Measurements from ENCODE around the gene RUNX1. TPM values are rescaled to one million over a fixed set of nuclear protein-coding genes. Genes with fewer than 3 reads are reported as not detected.

RUNX1 gene
- polyA plus RNA-seq, 1 of the 3 experiments (the other 2 are of a cell fraction), result 17.1 TPM

- no peaks in the 10 kb centered on the region for H3K9me3 ChIP-seq
These were observed 28.7 kb downstream of the RUNX1 start for GRCh38 chr21:35020436-35020835.

GRCh38 chr21:35019631-35020032 is 29.5 kb downstream of the RUNX1 start:
- H3K4me1 ChIP-seq (ENCODE audit: control insufficient read depth in 1 of 2, insufficient read depth in 2 of 2, low read depth in 1 of 2, low read length in 1 of 2), result no peaks in the 10 kb centered on the region; a peak in 1 of 4 replicates
- H3K9ac ChIP-seq, result no peak overlapping the region
- no peak overlapping the region for H3K4me2 ChIP-seq
- POLR2A ChIA-PET, result no interaction called here
- DNase-seq, result no peak
- H3K9me3 ChIP-seq, result no peaks in the 10 kb centered on the region
- H3K9me2 ChIP-seq, result no peaks in the 10 kb centered on the region
- H3K27ac ChIP-seq (ENCODE audit: low read depth in 2 of 2, low read length in 1 of 2), result no peak overlapping the region
- TF ChIP-seq TEAD4 (IDR thresholded peaks at IDR 0.05; ENCODE audit: borderline replicate concordance, insufficient read depth), result no peak
- no peak for TF ChIP-seq GATA2 (CRISPR knock-in tag; IDR thresholded peaks at IDR 0.05)
- no peak for TF ChIP-seq TAF1 (IDR thresholded peaks at IDR 0.05; ENCODE audit: borderline replicate concordance, low read depth, low read length)
- H3F3A ChIP-seq (replicated peaks; ENCODE audit: insufficient read depth), result no peaks in the 10 kb centered on the region
- no peaks in the 10 kb centered on the region for H4K20me1 ChIP-seq (ENCODE audit: insufficient read depth)
- H3K4me3 ChIP-seq (ENCODE audit: low read depth in 2 of 2, low read length in 1 of 2), result no peak overlapping the region
- no peak overlapping the region for H2AFZ ChIP-seq (ENCODE audit: low read depth)
- H3K36me3 ChIP-seq (replicated peaks in 1 of 2; ENCODE audit: control insufficient read depth in 1 of 2, insufficient read depth in 2 of 2, low read length in 1 of 2), result no peaks in the 10 kb centered on the region
- WGBS (ENCODE audit: low lambda C conversion rate), result 96% methylated on average over 9 of the region's 9 CpGs
- H3K27me3 ChIP-seq (ENCODE audit: insufficient read depth), result no peaks in the 10 kb centered on the region
- CTCF ChIA-PET, result no interaction called here
- no peaks in the 10 kb centered on the region for H3K79me2 ChIP-seq (ENCODE audit: insufficient read depth)

More at GRCh38 chr21:35020436-35020835, 28.7 kb downstream of the RUNX1 start:
- Histone ChIP-seq H3K27me3 (ENCODE audit: insufficient read depth) (no peaks in the 10 kb centered on the region), H3K36me3 (replicated peaks in 1 of 2; ENCODE audit: control insufficient read depth in 1 of 2, insufficient read depth in 2 of 2, low read length in 1 of 2) (no peaks in the 10 kb centered on the region), H3K4me2 (no peak overlapping the region), H3K9me2 (no peaks in the 10 kb centered on the region), H2AFZ (ENCODE audit: low read depth) (no peak overlapping the region), H3K9ac (no peak overlapping the region), H3F3A (replicated peaks; ENCODE audit: insufficient read depth) (no peaks in the 10 kb centered on the region), H4K20me1 (ENCODE audit: insufficient read depth) (no peaks in the 10 kb centered on the region), H3K4me1 (ENCODE audit: control insufficient read depth in 1 of 2, insufficient read depth in 2 of 2, low read depth in 1 of 2, low read length in 1 of 2) (no peaks in the 10 kb centered on the region), H3K27ac (ENCODE audit: low read depth in 2 of 2, low read length in 1 of 2) (no peak overlapping the region), H3K79me2 (ENCODE audit: insufficient read depth) (no peaks in the 10 kb centered on the region), H3K4me3 (ENCODE audit: low read depth in 2 of 2, low read length in 1 of 2) (no peak overlapping the region)
- ChIA-PET CTCF (interaction anchor here (0.7 kb wide), 1 partner anchor 32 kb away, joined by 3 read pairs; no protein-coding TSS in a partner anchor), POLR2A (no interaction called here)
- 63% methylated on average over 4 of the region's 4 CpGs for WGBS (ENCODE audit: low lambda C conversion rate)
- no peak for DNase-seq
- TF ChIP-seq ZBTB33 (IDR thresholded peaks at IDR 0.05; ENCODE audit: borderline replicate concordance, low read depth), result no peak
- no peak for TF ChIP-seq USF2 (IDR thresholded peaks at IDR 0.05; ENCODE audit: borderline replicate concordance, low read depth, low read length)
- TF ChIP-seq JUND (IDR thresholded peaks at IDR 0.05), result no peak
- TF ChIP-seq RFX5 (IDR thresholded peaks at IDR 0.05; ENCODE audit: low read length), result no peak
- TF ChIP-seq GATA2 (CRISPR knock-in tag; IDR thresholded peaks at IDR 0.05), result no peak
- TF ChIP-seq ELF1 (IDR thresholded peaks at IDR 0.05), result no peak

GRCh38 chr21:35017256-35017655 is 31.8 kb downstream of the RUNX1 start:
- Histone ChIP-seq H4K20me1 (ENCODE audit: insufficient read depth) (no peaks in the 10 kb centered on the region), H3K79me2 (ENCODE audit: insufficient read depth) (no peaks in the 10 kb centered on the region), H3K4me2 (no peak overlapping the region), H2AFZ (ENCODE audit: low read depth) (no peak overlapping the region), H3K4me1 (ENCODE audit: control insufficient read depth in 1 of 2, insufficient read depth in 2 of 2, low read depth in 1 of 2, low read length in 1 of 2) (no peaks in the 10 kb centered on the region; a peak in 1 of 4 replicates), H3F3A (replicated peaks; ENCODE audit: insufficient read depth) (no peaks in the 10 kb centered on the region), H3K27ac (ENCODE audit: low read depth in 2 of 2, low read length in 1 of 2) (no peak overlapping the region), H3K9me3 (no peaks in the 10 kb centered on the region), H3K36me3 (replicated peaks in 1 of 2; ENCODE audit: control insufficient read depth in 1 of 2, insufficient read depth in 2 of 2, low read length in 1 of 2) (no peaks in the 10 kb centered on the region), H3K4me3 (ENCODE audit: low read depth in 2 of 2, low read length in 1 of 2) (no peak overlapping the region), H3K9ac (no peak overlapping the region), H3K9me2 (no peaks in the 10 kb centered on the region), H3K27me3 (ENCODE audit: insufficient read depth) (no peaks in the 10 kb centered on the region)
- 76% methylated on average over 6 of the region's 6 CpGs for WGBS (ENCODE audit: low lambda C conversion rate)
- ChIA-PET CTCF (no interaction called here), POLR2A (no interaction called here)
- no peak for TF ChIP-seq EP300 (IDR thresholded peaks at IDR 0.05; ENCODE audit: borderline replicate concordance in 1 of 2, low read depth in 1 of 2, low read length in 1 of 2)
- TF ChIP-seq FOXM1 (IDR thresholded peaks at IDR 0.05; ENCODE audit: low read depth), result no peak
- TF ChIP-seq RCOR1 (IDR thresholded peaks at IDR 0.05; ENCODE audit: low read length), result no peak
- no peak for TF ChIP-seq RAD21 (IDR thresholded peaks at IDR 0.05; ENCODE audit: low read length)
- no peak for TF ChIP-seq RXRA (IDR thresholded peaks at IDR 0.05; ENCODE audit: borderline replicate concordance, low read depth)
- TF ChIP-seq IRF3 (IDR thresholded peaks at IDR 0.05; ENCODE audit: low read depth, low read length), result no peak
- TF ChIP-seq NRF1 (IDR thresholded peaks at IDR 0.05; ENCODE audit: low read depth, low read length), result no peak
- no peak for TF ChIP-seq PBX3 (IDR thresholded peaks at IDR 0.05)
- no peak for TF ChIP-seq GATA2 (CRISPR knock-in tag; IDR thresholded peaks at IDR 0.05)
- TF ChIP-seq RFX5 (IDR thresholded peaks at IDR 0.05; ENCODE audit: low read length), result no peak
- no peak for DNase-seq
